ENCODE measurements around the gene ERC2.

Gene ERC2

GRCh38 chr3:56135941-56136340 lies 332.3 kb downstream of the ERC2 start:
- no peak for DNase-seq (ENCODE audit: extremely low read depth, low read depth)
- no peak overlapping the region for H3K4me3 ChIP-seq (replicated peaks; ENCODE audit: low read depth, low read length)
- TF ChIP-seq CTCF (IDR thresholded peaks at IDR 0.05; ENCODE audit: low read depth, low read length, missing control alignments): no peak

- no peak for TF ChIP-seq CTCF (IDR thresholded peaks at IDR 0.05; ENCODE audit: low read depth, low read length, missing control alignments)
- no peak overlapping the region for H3K4me3 ChIP-seq (replicated peaks; ENCODE audit: low read depth, low read length)
- no peak for DNase-seq (ENCODE audit: extremely low read depth, low read depth)
Measured at GRCh38 chr3:56133423-56133822, 334.8 kb downstream of the ERC2 start.

DNA sequence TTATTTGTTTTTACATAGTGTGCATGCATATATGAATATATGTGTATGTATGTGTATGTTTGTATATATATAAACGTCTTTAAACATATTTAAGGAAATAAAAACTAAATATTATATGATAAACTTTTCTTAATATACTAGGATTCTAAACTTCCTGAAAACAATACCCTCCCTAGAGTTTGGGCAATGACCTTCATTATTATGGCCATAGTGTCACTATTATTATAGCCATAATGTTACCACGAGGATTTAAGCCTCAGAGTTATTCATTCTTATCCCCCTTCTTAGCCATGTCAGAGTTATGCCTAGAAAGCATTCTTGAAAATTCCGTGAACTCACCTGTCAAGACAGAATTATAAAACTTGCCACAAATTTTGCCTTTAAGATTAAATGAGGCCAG lies 335.5 kb downstream of the ERC2 start:
- no peak overlapping the region for H3K4me3 ChIP-seq (replicated peaks; ENCODE audit: low read depth, low read length)
- no peak for DNase-seq (ENCODE audit: extremely low read depth, low read depth)
- no peak for TF ChIP-seq CTCF (IDR thresholded peaks at IDR 0.05; ENCODE audit: low read depth, low read length, missing control alignments)

- H3K4me3 ChIP-seq (replicated peaks; ENCODE audit: low read depth, low read length): no peak overlapping the region
- no peak for TF ChIP-seq CTCF (IDR thresholded peaks at IDR 0.05; ENCODE audit: low read depth, low read length, missing control alignments)
- DNase-seq (ENCODE audit: extremely low read depth, low read depth): peak; percentile 69
Measured at GRCh38 chr3:56131974-56132590, 336.2 kb downstream of the ERC2 start.

DNA sequence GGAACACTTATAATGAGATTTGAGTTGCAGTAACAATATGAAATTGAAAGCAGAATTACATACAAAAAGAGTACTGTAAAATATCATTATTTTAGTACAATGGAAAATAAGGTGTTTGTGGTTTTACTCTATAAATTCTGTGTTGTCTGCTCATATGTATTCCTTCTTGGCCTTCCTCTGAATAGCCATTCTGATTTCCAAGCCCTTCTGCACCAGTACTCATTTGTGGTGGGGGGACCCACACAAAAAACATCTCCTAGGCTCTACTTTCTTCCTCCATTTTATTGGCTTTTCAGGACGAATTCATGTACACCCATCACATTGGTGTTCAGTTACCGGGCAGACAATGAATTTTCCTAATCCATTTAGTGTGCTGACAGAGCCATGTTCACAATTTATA lies 338.2 kb downstream of the ERC2 start:
- no peak overlapping the region for H3K4me3 ChIP-seq (replicated peaks; ENCODE audit: low read depth, low read length)
- no peak for TF ChIP-seq CTCF (IDR thresholded peaks at IDR 0.05; ENCODE audit: low read depth, low read length, missing control alignments)
- DNase-seq (ENCODE audit: extremely low read depth, low read depth): no peak

DNA sequence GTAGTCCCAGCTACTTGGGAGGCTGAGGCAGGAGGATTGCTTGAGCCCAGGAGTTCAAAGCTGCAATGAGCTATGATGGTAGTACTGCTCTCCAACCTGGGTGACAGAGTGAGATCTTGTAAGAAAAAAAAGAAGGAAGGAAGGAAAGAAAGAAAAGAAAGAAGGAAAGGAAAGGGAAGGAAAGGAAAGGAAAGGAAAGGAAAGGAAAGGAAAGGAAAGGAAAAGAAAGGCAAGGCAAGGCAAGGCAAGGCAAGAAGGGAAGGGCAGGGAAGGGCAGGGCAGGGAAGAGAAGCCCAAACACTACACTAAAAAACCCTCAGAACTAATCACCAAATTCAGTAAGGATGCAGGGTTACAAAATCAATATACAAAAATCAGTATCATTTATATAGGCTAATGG lies 341.6 kb downstream of the ERC2 start:
- no peak for DNase-seq (ENCODE audit: extremely low read depth, low read depth)
- no peak for TF ChIP-seq CTCF (IDR thresholded peaks at IDR 0.05; ENCODE audit: low read depth, low read length, missing control alignments)
- no peak overlapping the region for H3K4me3 ChIP-seq (replicated peaks; ENCODE audit: low read depth, low read length)
